Measurements from ENCODE around the gene CCDC89.

GRCh38 chr11:85721191-85721590, 35.2 kb upstream of the CCDC89 start:
- TF ChIP-seq NR1H2 (CRISPR knock-in tag; IDR thresholded peaks at IDR 0.05) (no peak), TCF7L2 (IDR thresholded peaks at IDR 0.05; ENCODE audit: low read depth, low read length) (no peak), CTCF (IDR thresholded peaks at IDR 0.05 in 2 of 3, conservative IDR thresholded peaks at IDR 0.05 in 1 of 3; ENCODE audit: insufficient read depth in 2 of 3, low read depth in 1 of 3, low read length in 3 of 3) (no peak), TFE3 (CRISPR knock-in tag; IDR thresholded peaks at IDR 0.05) (no peak), BRF2 (IDR thresholded peaks at IDR 0.05; ENCODE audit: borderline replicate concordance, insufficient read depth, insufficient read length) (no peak), JUNB (CRISPR knock-in tag; conservative IDR thresholded peaks at IDR 0.05) (no peak), POLR2AphosphoS5 (IDR thresholded peaks at IDR 0.05; ENCODE audit: control insufficient read depth, insufficient read depth, low read depth, low read length) (no peak), NR2F6 (CRISPR knock-in tag; IDR thresholded peaks at IDR 0.05) (no peak), RFX1 (IDR thresholded peaks at IDR 0.05) (no peak)
